Thymus (tissue), 14 donors: ENCODE results near the gene CDCP2. TPM values are rescaled to one million over a fixed set of nuclear protein-coding genes. Genes with fewer than 3 reads are reported as not detected.

Experiments
- DNase-seq, 9 donors: peaks; one replicate each; pipeline ENCODE4 v3.0.0-alpha.2; 2013; ENCODE audit warnings: low spot score in 9 of 9, low read depth in 6 of 9, missing footprints in 1 of 9
- H3K27ac ChIP-seq, 2 donors: one replicate each; pipeline ENCODE4 v1.5.1; 2013; ENCODE audit warnings: control low read depth in 1 of 2, low read depth in 1 of 2, low read length in 1 of 2, mild to moderate bottlenecking in 1 of 2, moderate library complexity in 1 of 2
- H3K27me3 ChIP-seq, 2 donors: one replicate each; pipeline ENCODE4 v1.5.1; 2013; ENCODE audit warnings: low read length in 1 of 2; ENCODE audit not compliant: control insufficient read depth in 2 of 2, insufficient read depth in 1 of 2
- H3K36me3 ChIP-seq, 2 donors: one replicate each; pipeline ENCODE4 v1.5.1; 2013; ENCODE audit warnings: low read length in 1 of 2, mild to moderate bottlenecking in 1 of 2, moderate library complexity in 1 of 2; ENCODE audit not compliant: control insufficient read depth in 2 of 2, insufficient read depth in 2 of 2
- H3K4me1 ChIP-seq, 2 donors: one replicate each; pipeline ENCODE4 v1.5.1; 2013; ENCODE audit warnings: low read length in 2 of 2; ENCODE audit not compliant: control insufficient read depth in 2 of 2, insufficient read depth in 2 of 2
- H3K4me3 ChIP-seq, 2 donors: one replicate each; pipeline ENCODE4 v1.5.1; 2013; ENCODE audit warnings: low read length in 2 of 2, control low read depth in 1 of 2, mild to moderate bottlenecking in 1 of 2
- H3K9me3 ChIP-seq, 2 donors: one replicate each; pipeline ENCODE4 v1.5.1; 2013; ENCODE audit warnings: low read length in 1 of 2, mild to moderate bottlenecking in 1 of 2; ENCODE audit not compliant: control insufficient read depth in 2 of 2, insufficient read depth in 1 of 2
- WGBS: extraction: QIAGEN DNeasy Blood & Tissue Kit; methylation state at CpG from one replicate; pipeline ENCODE4 v1.1.7; 2013; 5-methylcytosine and 5-hydroxymethylcytosine counted together
- long read RNA-seq, 10 donors: transcript quantifications; one replicate each; lab custom pipeline, GENCODE V29; 2026
- polyA plus RNA-seq: library from polyadenylated mRNA; stranded (reverse); fragments of 200-250 nt; gene quantifications from one replicate; pipeline ENCODE4 v1.2.3, GENCODE V29; 2013
- total RNA-seq: library from RNA; stranded (reverse); fragments of 120-200 nt; gene quantifications from one replicate; pipeline ENCODE4 v1.2.4, GENCODE V29; 2013
- donor health status: healthy.

The CDCP2 gene
- total RNA-seq (not detected), polyA plus RNA-seq (not detected)
- long read RNA-seq, donor 1: 0 reads
- long read RNA-seq, donor 2: 0 reads
- long read RNA-seq, donor 3: 0 reads
- long read RNA-seq, donor 4: 0 reads
- long read RNA-seq, donor 5: 0 reads
- long read RNA-seq, donor 6: 0 reads
- long read RNA-seq, donor 7: 0 reads
- long read RNA-seq, donor 8: 0 reads
- long read RNA-seq, donor 9: 0 reads
- long read RNA-seq, donor 10: 0 reads

- Histone ChIP-seq H3K9me3 (no peaks in the 10 kb centered on the region), H3K4me3 (no peak within 1 kb of the TSS), H3K4me1 (no peaks in the 10 kb centered on the region), H3K27me3 (no peaks in the 10 kb centered on the region), H3K27ac (peak within 1 kb of the TSS in 1 of 2 donors; percentile 12), H3K36me3 (no peaks in the 10 kb centered on the region)
- 97% methylated on average over 5 of the region's 5 CpGs for WGBS
- DNase-seq: no peak
Observed at GRCh38 chr1:54152696-54153095, at the start of gene CDCP2. TSS of gene CDCP2 (minus strand) at chr1:54153000. CDS start at chr1:54152922, 78 bp downstream.

DNA sequence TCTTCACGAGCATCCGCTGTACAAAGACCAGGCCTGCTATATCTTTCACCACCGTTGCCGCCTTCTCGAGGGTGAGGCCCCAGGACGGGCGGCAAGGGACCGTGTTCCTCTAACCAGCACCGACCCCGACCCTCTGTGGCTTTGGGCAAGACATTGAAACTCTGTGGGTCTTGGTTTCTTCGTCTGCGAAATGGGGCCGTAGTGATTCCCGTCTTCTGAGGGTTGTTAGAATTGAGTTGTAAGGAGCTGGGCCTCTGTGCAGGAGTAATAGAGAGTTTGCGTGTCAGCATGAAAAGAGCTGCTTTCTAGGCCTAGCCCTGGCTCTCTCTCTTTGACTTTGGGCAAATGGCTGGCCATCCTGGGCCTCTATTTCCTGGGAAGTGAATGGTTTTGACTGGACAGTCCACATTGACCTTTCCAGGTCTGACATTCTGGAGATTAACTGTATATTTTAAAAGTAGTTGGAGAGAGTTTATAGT, 47.8 kb upstream of the CDCP2 start:
- H3K4me1 ChIP-seq: peaks cover 4 to 15% of the 10 kb centered on the region in 2 donors
- peak in 3 of 9 donors; percentile 1 to 21 (median 13) for DNase-seq
- H3K4me3 ChIP-seq: peak overlapping the region; percentile 86 to 92
- H3K27ac ChIP-seq: peak overlapping the region in 1 of 2 donors; percentile 54
- H3K9me3 ChIP-seq: peaks cover 0 to 4% of the 10 kb centered on the region in 2 donors
- H3K36me3 ChIP-seq: peaks cover 12 to 20% of the 10 kb centered on the region in 2 donors
- H3K27me3 ChIP-seq: no peaks in the 10 kb centered on the region
- 2% methylated on average over 15 of the region's 15 CpGs for WGBS

DNA sequence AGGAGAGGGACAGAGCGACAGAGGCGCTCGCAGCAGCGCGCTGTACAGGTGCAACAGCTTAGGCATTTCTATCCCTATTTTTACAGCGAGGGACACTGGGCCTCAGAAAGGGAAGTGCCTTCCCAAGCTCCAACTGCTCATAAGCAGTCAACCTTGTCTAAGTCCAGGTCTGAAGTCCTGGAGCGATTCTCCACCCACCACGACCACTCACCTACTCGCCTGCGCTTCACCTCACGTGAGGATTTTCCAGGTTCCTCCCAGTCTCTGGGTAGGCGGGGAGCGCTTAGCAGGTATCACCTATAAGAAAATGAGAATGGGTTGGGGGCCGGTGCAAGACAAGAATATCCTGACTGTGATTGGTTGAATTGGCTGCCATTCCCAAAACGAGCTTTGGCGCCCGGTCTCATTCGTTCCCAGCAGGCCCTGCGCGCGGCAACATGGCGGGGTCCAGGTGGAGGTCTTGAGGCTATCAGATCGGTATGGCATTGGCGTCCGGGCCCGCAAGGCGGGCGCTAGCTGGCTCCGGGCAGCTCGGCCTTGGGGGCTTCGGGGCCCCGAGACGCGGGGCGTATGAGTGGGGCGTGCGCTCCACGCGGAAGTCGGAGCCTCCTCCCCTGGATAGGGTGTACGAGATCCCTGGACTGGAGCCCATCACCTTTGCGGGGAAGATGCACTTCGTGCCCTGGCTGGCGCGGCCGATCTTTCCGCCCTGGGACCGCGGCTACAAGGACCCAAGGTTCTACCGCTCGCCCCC, 47.1 kb upstream of the CDCP2 start, which contains the start of the genes CYB5RL and MRPL37:
CYB5RL (minus strand) TSS at position 266 of the 754 bp plus-strand sequence. CDS start 4,414 bp downstream, outside the sequence.
MRPL37 (plus strand) TSS at position 403 of the 754 bp plus-strand sequence; CDS start at position 480, 77 bp downstream.
- peak; percentile 87 to 99 (median 93) for DNase-seq
- under 1% methylated on average over 51 of the region's 51 CpGs for WGBS
- Histone ChIP-seq H3K9me3 (peaks cover 0 to 4% of the 10 kb centered on the region in 2 donors), H3K4me3 (peak within 1 kb of the TSS; percentile 86 to 92), H3K36me3 (peaks cover 6 to 14% of the 10 kb centered on the region in 2 donors), H3K27ac (peak within 1 kb of the TSS in 1 of 2 donors; percentile 54), H3K27me3 (no peaks in the 10 kb centered on the region), H3K4me1 (peaks cover 4 to 15% of the 10 kb centered on the region in 2 donors)

- peaks cover 4 to 15% of the 10 kb centered on the region in 2 donors for H3K4me1 ChIP-seq
Observed at GRCh38 chr1:54199151-54199764, 46.5 kb upstream of the CDCP2 start.

GRCh38 chr1:54193453-54193852, 40.7 kb upstream of the CDCP2 start:
- Histone ChIP-seq H3K4me1 (no peaks in the 10 kb centered on the region), H3K9me3 (no peaks in the 10 kb centered on the region), H3K4me3 (no peak overlapping the region), H3K27ac (no peak overlapping the region), H3K27me3 (no peaks in the 10 kb centered on the region), H3K36me3 (peaks cover 0 to 5% of the 10 kb centered on the region in 2 donors)
- 96% methylated on average over 5 of the region's 5 CpGs for WGBS
- no peak for DNase-seq

More at GRCh38 chr1:54199151-54199764, 46.5 kb upstream of the CDCP2 start:
- Histone ChIP-seq H3K27ac (no peak overlapping the region), H3K36me3 (peaks cover 6 to 10% of the 10 kb centered on the region in 2 donors), H3K27me3 (no peaks in the 10 kb centered on the region), H3K9me3 (peaks cover 0 to 4% of the 10 kb centered on the region in 2 donors), H3K4me3 (peak overlapping the region; percentile 86 to 92)
- DNase-seq: peak in 1 of 9 donors; percentile 9
- WGBS: 18% methylated on average over 17 of the region's 17 CpGs

GRCh38 chr1:54191525-54191924, 38.7 kb upstream of the CDCP2 start:
- 96% methylated on average over 1 of the region's 1 CpG for WGBS
- Histone ChIP-seq H3K27ac (no peak overlapping the region), H3K4me3 (no peak overlapping the region), H3K9me3 (no peaks in the 10 kb centered on the region), H3K27me3 (no peaks in the 10 kb centered on the region), H3K36me3 (peaks cover 0 to 5% of the 10 kb centered on the region in 2 donors), H3K4me1 (no peaks in the 10 kb centered on the region)
- no peak for DNase-seq

- peaks cover 0 to 5% of the 10 kb centered on the region in 2 donors for H3K36me3 ChIP-seq
- WGBS: 99% methylated on average over 9 of the region's 9 CpGs
- no peak overlapping the region for H3K27ac ChIP-seq
- no peaks in the 10 kb centered on the region for H3K27me3 ChIP-seq
- no peaks in the 10 kb centered on the region for H3K4me1 ChIP-seq
- no peaks in the 10 kb centered on the region for H3K9me3 ChIP-seq
- DNase-seq: no peak
- H3K4me3 ChIP-seq: no peak overlapping the region
Observed at GRCh38 chr1:54190526-54190925, 37.7 kb upstream of the CDCP2 start.

DNA sequence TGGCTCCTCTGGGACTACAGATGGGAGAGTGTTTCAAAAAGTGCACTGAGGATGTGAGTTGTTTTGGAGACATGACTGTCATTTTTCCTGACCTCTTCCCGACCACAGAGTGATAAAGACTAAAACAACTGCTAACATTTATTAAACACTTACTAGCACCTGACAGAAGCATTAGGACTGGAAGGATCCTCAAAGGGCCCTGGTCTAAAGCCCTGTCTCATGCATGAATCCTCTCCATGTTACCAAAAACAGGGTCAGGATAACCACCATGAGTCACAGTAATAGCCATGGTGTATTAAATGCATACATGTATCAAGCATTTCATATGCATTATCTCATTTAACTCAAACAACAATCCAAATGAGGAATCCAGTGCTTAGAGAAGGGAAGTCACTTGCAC, 35.5 kb upstream of the CDCP2 start:
- DNase-seq: no peak
- H3K4me3 ChIP-seq: no peak overlapping the region
- 94% methylated on average over 1 of the region's 1 CpG for WGBS
- no peaks in the 10 kb centered on the region for H3K4me1 ChIP-seq
- H3K27me3 ChIP-seq: no peaks in the 10 kb centered on the region
- H3K36me3 ChIP-seq: peaks cover 0 to 5% of the 10 kb centered on the region in 2 donors
- no peak overlapping the region for H3K27ac ChIP-seq
- H3K9me3 ChIP-seq: no peaks in the 10 kb centered on the region
